ENCODE measurements around the gene GUCA2B.

The GUCA2B gene

DNA sequence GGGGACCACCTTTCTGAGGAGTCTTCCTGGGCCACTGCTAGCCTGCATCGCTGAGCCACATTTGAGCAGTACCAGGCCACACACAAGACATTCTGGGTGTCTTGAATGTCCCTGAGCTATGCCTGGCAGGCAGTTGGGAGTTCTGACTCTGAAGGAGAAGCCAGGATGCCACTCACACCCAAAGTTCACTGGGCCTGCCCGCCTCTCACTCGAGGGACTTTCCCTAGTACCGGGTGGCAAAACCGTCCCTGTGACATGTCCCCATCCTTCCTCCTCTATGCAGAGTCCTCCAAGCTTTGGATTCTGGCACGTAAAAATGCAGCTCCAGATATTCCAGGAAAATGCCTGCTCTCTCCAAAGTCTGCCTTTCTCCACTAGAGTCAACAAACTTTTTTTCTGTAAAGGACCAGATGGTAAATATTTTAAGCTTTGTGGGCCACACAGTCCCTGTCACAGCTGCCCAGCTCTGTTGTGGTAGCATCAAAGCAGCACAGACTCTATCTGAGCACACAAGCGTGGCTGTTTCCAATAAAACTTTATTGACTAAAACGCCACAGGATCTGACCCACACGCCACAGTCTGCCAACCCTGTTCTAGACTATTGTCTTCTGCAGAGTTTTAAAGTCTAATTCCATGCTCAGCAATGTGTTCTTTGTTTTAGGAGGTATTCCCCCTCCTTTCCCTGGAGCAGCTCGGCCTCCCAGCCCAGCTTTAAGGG is 19.2 kb upstream of the GUCA2B start:
- Histone ChIP-seq H3K4me3 (ENCODE audit: low read length) (no peak overlapping the region), H3K36me3 (ENCODE audit: insufficient read depth, low read length) (no peaks in the 10 kb centered on the region), H3K27me3 (ENCODE audit: insufficient read depth, low read length) (no peaks in the 10 kb centered on the region), H2AFZ (ENCODE audit: low read depth, low read length) (no peak overlapping the region), H3K4me1 (ENCODE audit: insufficient read depth, low read length) (peaks cover 11% of the 10 kb centered on the region), H3K9me3 (ENCODE audit: low read length) (no peaks in the 10 kb centered on the region)

DNA sequence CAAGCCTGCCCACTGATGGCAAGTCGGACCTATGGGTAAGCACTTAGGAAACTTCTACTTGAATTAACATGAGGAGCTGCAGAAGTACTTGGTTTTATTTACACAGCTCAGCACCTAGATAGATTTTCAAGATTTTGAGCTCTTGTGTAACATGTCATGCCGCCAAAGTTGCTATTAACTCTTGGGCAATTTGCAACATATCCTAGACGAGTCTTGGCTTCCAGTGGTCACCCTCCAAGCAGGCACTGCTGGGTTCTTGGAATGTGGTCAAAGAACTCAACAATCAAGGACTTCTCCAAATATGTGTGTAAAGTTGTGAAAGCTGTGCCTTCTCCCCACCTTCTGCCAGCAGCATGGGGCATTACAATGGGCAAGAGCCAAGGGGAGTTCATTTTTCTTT is 17.8 kb upstream of the GUCA2B start:
- Histone ChIP-seq H2AFZ (ENCODE audit: low read depth, low read length) (no peak overlapping the region), H3K4me1 (ENCODE audit: insufficient read depth, low read length) (peaks cover 11% of the 10 kb centered on the region), H3K4me3 (ENCODE audit: low read length) (no peak overlapping the region), H3K9me3 (ENCODE audit: low read length) (no peaks in the 10 kb centered on the region), H3K36me3 (ENCODE audit: insufficient read depth, low read length) (no peaks in the 10 kb centered on the region), H3K27me3 (ENCODE audit: insufficient read depth, low read length) (no peaks in the 10 kb centered on the region)

DNA sequence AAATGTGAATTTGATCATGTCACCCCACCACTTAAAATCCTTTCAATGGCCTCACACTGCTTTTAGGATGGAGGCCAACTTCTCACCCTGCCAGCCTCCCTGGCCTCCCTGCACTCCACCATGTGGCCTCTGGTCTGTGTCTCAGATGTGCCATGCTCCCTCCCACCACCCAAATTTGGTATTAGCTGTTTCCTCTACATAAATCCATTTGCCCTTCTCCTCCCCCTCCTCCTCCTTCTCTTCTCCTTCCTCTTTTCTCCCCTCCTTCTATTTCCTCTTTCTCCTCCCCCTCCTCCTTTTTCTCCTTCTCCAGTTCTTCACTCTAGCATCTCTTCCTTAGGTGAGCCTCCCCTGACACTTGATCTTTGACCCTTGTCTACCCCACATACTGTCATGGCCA is 16.7 kb upstream of the GUCA2B start:
- H3K4me1 ChIP-seq (ENCODE audit: insufficient read depth, low read length): peaks cover 11% of the 10 kb centered on the region
- no peak overlapping the region for H2AFZ ChIP-seq (ENCODE audit: low read depth, low read length)
- no peaks in the 10 kb centered on the region for H3K27me3 ChIP-seq (ENCODE audit: insufficient read depth, low read length)
- no peak overlapping the region for H3K4me3 ChIP-seq (ENCODE audit: low read length)
- H3K36me3 ChIP-seq (ENCODE audit: insufficient read depth, low read length): no peaks in the 10 kb centered on the region
- H3K9me3 ChIP-seq (ENCODE audit: low read length): no peaks in the 10 kb centered on the region

DNA sequence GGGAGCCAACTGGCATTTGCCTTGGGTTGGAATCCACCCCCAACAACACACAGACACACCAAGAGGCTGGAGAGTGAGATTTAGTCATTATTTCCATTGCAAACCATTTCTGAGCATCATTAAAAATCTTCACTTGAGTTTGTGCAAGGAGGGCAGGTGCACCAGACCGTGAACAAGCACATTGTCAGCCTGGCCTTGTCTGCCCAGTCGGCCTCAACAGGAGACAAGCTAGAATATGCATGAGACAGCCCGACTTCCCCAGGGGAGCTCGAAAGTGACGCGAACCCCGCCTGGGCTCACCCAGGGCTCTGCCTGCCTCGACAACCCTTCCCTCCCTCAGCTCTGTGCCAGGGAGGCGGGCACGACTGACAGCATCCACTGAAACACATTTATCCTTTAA is 15.4 kb upstream of the GUCA2B start:
- Histone ChIP-seq H3K9me3 (ENCODE audit: low read length) (no peaks in the 10 kb centered on the region), H3K4me3 (ENCODE audit: low read length) (no peak overlapping the region), H3K27me3 (ENCODE audit: insufficient read depth, low read length) (no peaks in the 10 kb centered on the region), H3K4me1 (ENCODE audit: insufficient read depth, low read length) (peaks cover 11% of the 10 kb centered on the region), H2AFZ (ENCODE audit: low read depth, low read length) (no peak overlapping the region), H3K36me3 (ENCODE audit: insufficient read depth, low read length) (no peaks in the 10 kb centered on the region)

DNA sequence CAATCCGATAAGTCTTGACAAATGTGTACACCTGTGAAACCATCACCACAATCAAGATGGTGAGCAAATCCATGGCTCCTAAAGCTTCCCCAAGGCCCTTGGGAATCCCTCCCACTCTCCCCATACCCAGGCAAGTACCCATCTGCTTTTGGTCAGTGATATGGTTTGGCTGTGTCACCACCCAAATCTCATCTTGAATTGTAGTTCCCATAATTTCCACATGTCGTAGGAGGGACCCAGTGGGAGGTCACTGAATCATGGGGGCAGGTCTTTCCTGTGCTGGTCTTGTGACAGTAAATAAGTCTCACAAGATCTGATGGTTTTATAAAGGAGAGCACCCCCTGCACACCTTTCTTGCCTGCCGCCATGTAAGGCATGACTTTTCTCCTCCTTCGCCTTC is 14.6 kb upstream of the GUCA2B start:
- Histone ChIP-seq H3K36me3 (ENCODE audit: insufficient read depth, low read length) (no peaks in the 10 kb centered on the region), H3K4me3 (ENCODE audit: low read length) (no peak overlapping the region), H2AFZ (ENCODE audit: low read depth, low read length) (no peak overlapping the region), H3K4me1 (ENCODE audit: insufficient read depth, low read length) (peaks cover 12% of the 10 kb centered on the region), H3K9me3 (ENCODE audit: low read length) (no peaks in the 10 kb centered on the region), H3K27me3 (ENCODE audit: insufficient read depth, low read length) (no peaks in the 10 kb centered on the region)

DNA sequence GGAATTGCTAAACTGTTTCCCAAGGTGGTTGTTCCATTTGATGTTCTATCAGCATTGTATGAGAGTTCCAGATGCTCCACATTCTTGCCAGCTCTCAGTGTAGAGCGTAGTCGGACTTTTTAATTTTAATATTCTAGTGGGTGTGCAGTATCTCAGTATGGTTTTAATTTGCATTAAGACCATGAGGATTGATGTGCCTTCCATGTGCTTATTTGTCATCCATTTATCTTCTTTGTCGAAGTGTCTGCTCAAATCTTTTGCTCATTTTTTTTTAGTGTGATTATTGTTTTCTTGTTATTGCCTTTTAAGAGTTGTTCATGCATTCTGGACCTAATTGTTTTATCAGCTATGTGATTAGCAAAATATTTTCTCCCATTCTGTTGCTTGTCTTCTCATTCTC is 13.8 kb upstream of the GUCA2B start:
- Histone ChIP-seq H2AFZ (ENCODE audit: low read depth, low read length) (no peak overlapping the region), H3K4me1 (ENCODE audit: insufficient read depth, low read length) (peaks cover 20% of the 10 kb centered on the region), H3K36me3 (ENCODE audit: insufficient read depth, low read length) (no peaks in the 10 kb centered on the region), H3K4me3 (ENCODE audit: low read length) (no peak overlapping the region), H3K27me3 (ENCODE audit: insufficient read depth, low read length) (no peaks in the 10 kb centered on the region), H3K9me3 (ENCODE audit: low read length) (no peaks in the 10 kb centered on the region)

DNA sequence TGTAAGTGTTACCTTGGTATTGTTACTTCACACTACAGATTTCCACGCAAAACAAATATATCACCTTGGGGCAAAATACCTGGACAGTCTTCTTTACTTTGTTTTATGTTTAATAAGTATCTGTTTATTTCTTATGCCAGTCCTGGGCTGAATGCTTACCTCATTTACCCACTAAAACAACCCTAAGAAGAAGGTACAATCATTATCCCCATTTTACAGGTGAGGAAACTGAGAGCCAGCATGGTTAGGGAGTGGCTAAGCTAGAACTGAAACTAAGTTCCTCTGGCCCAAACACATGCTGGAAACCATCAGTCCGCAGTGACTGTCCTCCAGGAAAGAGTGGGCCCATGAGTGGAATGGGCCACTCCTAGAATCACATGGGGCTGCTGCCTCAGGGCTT is 13.0 kb upstream of the GUCA2B start:
- H3K4me3 ChIP-seq (ENCODE audit: low read length): no peak overlapping the region
- no peaks in the 10 kb centered on the region for H3K36me3 ChIP-seq (ENCODE audit: insufficient read depth, low read length)
- no peaks in the 10 kb centered on the region for H3K9me3 ChIP-seq (ENCODE audit: low read length)
- H3K27me3 ChIP-seq (ENCODE audit: insufficient read depth, low read length): no peaks in the 10 kb centered on the region
- H3K4me1 ChIP-seq (ENCODE audit: insufficient read depth, low read length): peaks cover 21% of the 10 kb centered on the region
- H2AFZ ChIP-seq (ENCODE audit: low read depth, low read length): no peak overlapping the region

DNA sequence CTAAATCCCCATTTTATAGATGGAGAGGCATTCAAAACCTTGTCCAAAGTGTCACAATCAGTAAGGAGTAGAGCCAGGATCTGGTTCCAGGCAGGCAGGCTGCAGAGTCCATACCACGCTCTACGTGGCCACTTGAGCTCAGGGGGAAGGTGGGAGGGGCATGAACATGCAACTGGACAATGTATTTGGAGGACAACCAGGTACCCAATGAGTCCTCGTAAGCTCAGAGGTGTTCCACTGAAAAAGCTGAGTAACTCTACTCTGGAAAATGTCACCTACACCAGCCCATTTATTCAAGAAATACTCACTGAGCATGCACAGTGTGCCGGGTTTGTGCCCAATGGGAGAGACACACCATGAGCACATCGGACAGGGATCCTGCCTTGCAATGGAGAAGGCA is 11.2 kb upstream of the GUCA2B start:
- H3K36me3 ChIP-seq (ENCODE audit: insufficient read depth, low read length): no peaks in the 10 kb centered on the region
- no peak overlapping the region for H3K4me3 ChIP-seq (ENCODE audit: low read length)
- no peak overlapping the region for H2AFZ ChIP-seq (ENCODE audit: low read depth, low read length)
- no peaks in the 10 kb centered on the region for H3K27me3 ChIP-seq (ENCODE audit: insufficient read depth, low read length)
- H3K4me1 ChIP-seq (ENCODE audit: insufficient read depth, low read length): peaks cover 20% of the 10 kb centered on the region
- no peaks in the 10 kb centered on the region for H3K9me3 ChIP-seq (ENCODE audit: low read length)

DNA sequence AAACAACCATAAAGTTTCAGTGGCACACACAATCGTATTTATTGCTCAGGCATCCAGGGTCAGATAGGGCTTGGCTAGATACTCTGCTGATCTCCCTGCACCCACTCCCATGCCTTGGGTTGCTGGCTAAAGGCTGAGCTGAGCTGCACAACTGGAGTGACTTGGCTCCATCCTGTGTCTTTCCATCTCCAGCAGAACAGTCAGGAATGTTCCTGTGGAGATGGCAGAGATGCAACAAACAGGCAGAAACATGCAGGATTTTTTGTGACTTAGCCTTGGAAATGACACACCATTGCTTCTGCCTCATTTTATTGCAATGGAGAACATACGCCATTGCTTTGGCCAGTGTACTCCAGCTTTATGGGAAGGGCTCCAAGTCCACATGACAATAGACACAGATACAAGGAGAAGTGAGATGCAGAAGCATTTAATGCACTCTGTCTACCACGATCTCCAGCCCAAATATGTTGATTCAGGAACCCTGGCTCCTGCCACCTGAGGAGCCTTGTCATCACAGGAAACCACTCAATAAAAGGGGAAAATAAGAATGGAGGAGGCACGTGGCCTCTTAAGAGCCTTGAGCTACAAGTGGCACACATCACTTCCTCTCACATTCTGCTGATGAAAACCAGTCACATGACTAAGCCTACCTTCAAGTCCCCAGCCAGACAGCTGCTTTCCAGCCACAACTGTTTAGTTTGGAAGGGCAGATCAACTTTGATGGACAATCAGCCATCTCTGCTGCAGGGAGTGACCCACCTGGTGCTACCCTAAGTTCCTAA is 10.1 kb upstream of the GUCA2B start:
- H3K4me1 ChIP-seq (ENCODE audit: insufficient read depth, low read length): peaks cover 9% of the 10 kb centered on the region
- H3K27me3 ChIP-seq (ENCODE audit: insufficient read depth, low read length): no peaks in the 10 kb centered on the region
- H3K36me3 ChIP-seq (ENCODE audit: insufficient read depth, low read length): no peaks in the 10 kb centered on the region
- H2AFZ ChIP-seq (ENCODE audit: low read depth, low read length): no peak overlapping the region
- no peaks in the 10 kb centered on the region for H3K9me3 ChIP-seq (ENCODE audit: low read length)
- H3K4me3 ChIP-seq (ENCODE audit: low read length): no peak overlapping the region

DNA sequence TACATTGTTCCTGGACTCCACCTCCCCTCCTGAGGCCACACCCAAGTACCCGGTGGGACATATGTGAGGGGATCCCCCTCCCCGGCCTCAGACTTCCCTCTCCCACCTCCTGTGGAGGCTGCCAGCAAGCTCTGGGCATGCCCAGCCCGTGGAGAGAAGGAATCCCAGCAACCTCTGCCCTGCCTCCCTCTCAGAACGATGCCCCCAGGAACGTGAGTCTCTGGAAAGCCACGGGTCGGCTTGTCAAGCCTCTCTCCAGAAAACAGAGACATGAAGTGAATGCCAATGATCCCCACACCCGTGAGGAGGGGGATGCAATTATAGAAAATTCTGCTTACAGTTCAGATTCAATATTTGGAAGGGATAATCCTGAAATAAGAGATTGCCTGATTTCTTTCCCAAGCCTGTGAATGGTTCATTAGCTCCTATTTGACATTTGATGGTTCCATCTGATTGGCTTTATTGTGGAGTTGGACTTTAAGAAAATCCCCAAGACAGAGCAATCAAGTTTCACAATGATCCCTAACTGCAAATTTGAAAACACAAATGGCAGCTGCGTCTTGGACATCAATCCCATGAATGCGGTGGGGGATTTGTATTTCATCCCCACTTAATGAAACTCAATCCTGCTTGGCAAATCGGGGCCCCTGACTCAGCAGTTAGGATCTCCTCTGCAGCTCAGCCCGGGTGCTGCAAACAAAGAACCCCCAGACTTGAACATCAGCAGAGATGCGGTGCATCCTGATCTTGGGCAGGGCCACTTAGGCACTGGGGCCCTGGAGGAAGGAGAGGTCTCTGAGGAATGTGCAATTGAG is 9.1 kb upstream of the GUCA2B start:
- no peaks in the 10 kb centered on the region for H3K9me3 ChIP-seq (ENCODE audit: low read length)
- no peak overlapping the region for H3K4me3 ChIP-seq (ENCODE audit: low read length)
- no peak overlapping the region for H2AFZ ChIP-seq (ENCODE audit: low read depth, low read length)
- no peaks in the 10 kb centered on the region for H3K36me3 ChIP-seq (ENCODE audit: insufficient read depth, low read length)
- H3K4me1 ChIP-seq (ENCODE audit: insufficient read depth, low read length): peaks cover 9% of the 10 kb centered on the region
- no peaks in the 10 kb centered on the region for H3K27me3 ChIP-seq (ENCODE audit: insufficient read depth, low read length)

DNA sequence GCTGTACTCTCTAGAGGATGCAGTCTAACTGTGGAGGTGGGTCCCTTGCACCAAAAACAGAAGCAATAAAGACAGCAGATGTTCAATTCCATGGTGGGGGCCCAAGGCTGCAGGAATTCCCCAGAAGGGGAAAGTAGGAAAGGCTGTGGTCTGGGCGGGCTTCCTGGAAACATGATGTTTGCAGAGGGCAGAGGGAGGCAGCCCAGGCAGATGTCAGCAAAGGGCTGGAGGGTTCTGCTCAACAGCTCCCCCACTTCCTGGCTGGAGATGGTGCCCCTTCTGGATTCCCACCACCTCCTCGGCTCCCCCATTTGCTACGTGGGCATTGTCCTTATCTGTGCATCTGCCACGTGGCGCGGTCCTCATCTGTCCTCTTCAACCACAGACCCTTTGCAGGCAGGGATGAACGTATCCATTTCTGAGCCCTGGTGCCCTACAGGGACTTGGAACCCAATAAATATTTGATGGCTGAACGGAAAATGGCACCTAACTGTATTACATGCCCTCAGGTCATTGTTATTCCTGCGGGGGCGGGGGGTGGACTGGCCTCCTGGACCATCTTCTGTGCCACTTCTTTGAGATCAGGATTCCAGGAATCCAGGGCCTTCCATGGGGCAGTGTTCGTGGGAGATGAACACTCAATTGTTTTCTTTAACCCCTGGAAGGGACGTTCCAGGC is 8.4 kb upstream of the GUCA2B start:
- Histone ChIP-seq H3K9me3 (ENCODE audit: low read length) (no peaks in the 10 kb centered on the region), H2AFZ (ENCODE audit: low read depth, low read length) (no peak overlapping the region), H3K4me3 (ENCODE audit: low read length) (no peak overlapping the region), H3K4me1 (ENCODE audit: insufficient read depth, low read length) (peaks cover 9% of the 10 kb centered on the region), H3K36me3 (ENCODE audit: insufficient read depth, low read length) (no peaks in the 10 kb centered on the region), H3K27me3 (ENCODE audit: insufficient read depth, low read length) (no peaks in the 10 kb centered on the region)

DNA sequence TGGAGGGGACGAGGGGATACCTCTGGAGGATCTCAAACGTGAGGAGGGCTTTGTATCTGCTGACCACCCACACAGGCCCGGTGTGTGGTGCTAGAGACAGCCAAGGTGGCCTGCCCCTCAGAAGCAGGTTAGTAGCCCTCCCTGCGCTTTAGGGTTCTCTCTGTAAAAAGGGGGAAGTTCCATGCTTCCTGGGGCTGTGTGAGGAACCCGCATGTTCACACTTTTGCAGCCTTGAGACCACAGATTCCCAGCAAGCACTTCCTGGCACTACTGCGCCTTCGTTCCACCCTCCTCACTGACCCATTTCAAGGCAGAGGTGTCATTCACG is 7.9 kb upstream of the GUCA2B start:
- H3K4me1 ChIP-seq (ENCODE audit: insufficient read depth, low read length): peaks cover 9% of the 10 kb centered on the region
- no peaks in the 10 kb centered on the region for H3K27me3 ChIP-seq (ENCODE audit: insufficient read depth, low read length)
- H3K9me3 ChIP-seq (ENCODE audit: low read length): no peaks in the 10 kb centered on the region

More for the DNA sequence above, 7.9 kb upstream of the GUCA2B start:
- H3K36me3 ChIP-seq (ENCODE audit: insufficient read depth, low read length): no peaks in the 10 kb centered on the region
- H2AFZ ChIP-seq (ENCODE audit: low read depth, low read length): no peak overlapping the region
- H3K4me3 ChIP-seq (ENCODE audit: low read length): no peak overlapping the region

All from neuron (in vitro differentiated cells).